ENCODE results near the gene ITGA3.
A peak's percentile ranks its signal among the peaks of the same experiment; 100 is the strongest.
"Not testable (repeated sequence)": the region's sequence is repeated elsewhere in the genome, so short reads cannot be mapped to it uniquely, and the experiment has no call there.

The ITGA3 gene

GRCh38 chr17:50052822-50053653 is 2.9 kb upstream of the ITGA3 start:
- DNase-seq (ENCODE audit: low spot score), result peak; percentile 85

GRCh38 chr17:50053654-50053960 is 2.3 kb upstream of the ITGA3 start:
- no peak for DNase-seq (ENCODE audit: low spot score)

- no peak for DNase-seq (ENCODE audit: low spot score)
Measured at GRCh38 chr17:50055055-50055425, 870 bp upstream of the ITGA3 start.

GRCh38 chr17:50056217-50056960 is 479 bp downstream of the ITGA3 start:
- no peak for DNase-seq (ENCODE audit: low spot score)

GRCh38 chr17:50056961-50057330 is 1.0 kb downstream of the ITGA3 start:
- peak; percentile 78 for DNase-seq (ENCODE audit: low spot score)

GRCh38 chr17:50057521-50057991 is 1.6 kb downstream of the ITGA3 start:
- DNase-seq (ENCODE audit: low spot score), result no peak

GRCh38 chr17:50058296-50058953 is 2.5 kb downstream of the ITGA3 start:
- no peak for DNase-seq (ENCODE audit: low spot score)

GRCh38 chr17:50059256-50059655 is 3.3 kb downstream of the ITGA3 start:
- DNase-seq (ENCODE audit: low spot score), result no peak

GRCh38 chr17:50059759-50060273 is 3.9 kb downstream of the ITGA3 start:
- peak; percentile 78 for DNase-seq (ENCODE audit: low spot score)

- DNase-seq (ENCODE audit: low spot score), result peak; percentile 76
Measured at GRCh38 chr17:50060951-50061712, 5.2 kb downstream of the ITGA3 start.

GRCh38 chr17:50061713-50062045 is 5.8 kb downstream of the ITGA3 start:
- DNase-seq (ENCODE audit: low spot score), result not testable (repeated sequence)

GRCh38 chr17:50062293-50063243 is 6.7 kb downstream of the ITGA3 start:
- DNase-seq (ENCODE audit: low spot score), result peak; percentile 86

GRCh38 chr17:50063561-50064252 is 7.8 kb downstream of the ITGA3 start:
- no peak for DNase-seq (ENCODE audit: low spot score)

- DNase-seq (ENCODE audit: low spot score), result peak; percentile 97
Measured at GRCh38 chr17:50064253-50065001, 8.5 kb downstream of the ITGA3 start.

GRCh38 chr17:50065056-50065455 is 9.1 kb downstream of the ITGA3 start:
- no peak for DNase-seq (ENCODE audit: low spot score)

GRCh38 chr17:50066995-50067394 is 11.1 kb downstream of the ITGA3 start:
- no peak for DNase-seq (ENCODE audit: low spot score)

- DNase-seq (ENCODE audit: low spot score), result no peak
Measured at GRCh38 chr17:50067996-50068395, 12.1 kb downstream of the ITGA3 start.

- no peak for DNase-seq (ENCODE audit: low spot score)
Measured at GRCh38 chr17:50070908-50071680, 15.2 kb downstream of the ITGA3 start.

- DNase-seq (ENCODE audit: low spot score), result no peak
Measured at GRCh38 chr17:50071692-50072091, 15.8 kb downstream of the ITGA3 start.
